SKM-1 (cell line): ENCODE results near the gene DNAAF5.
A peak's percentile ranks its signal among the peaks of the same experiment; 100 is the strongest.
"Not testable (repeated sequence)": the region's sequence is repeated elsewhere in the genome, so short reads cannot be mapped to it uniquely, and the experiment has no call there.

Source experiments
- DNase-seq: peaks from one replicate; lab custom pipeline; 2025; ENCODE audit not compliant: unreplicated experiment; lab: John Stamatoyannopoulos, UW

Gene DNAAF5

GRCh38 chr7:802500-803242, 76.2 kb downstream of the DNAAF5 start:
- DNase-seq: no peak

GRCh38 chr7:803243-803635, 76.7 kb downstream of the DNAAF5 start:
- no peak for DNase-seq

GRCh38 chr7:803796-804195, 77.3 kb downstream of the DNAAF5 start:
- DNase-seq: not testable (repeated sequence)

GRCh38 chr7:805261-805660, 78.8 kb downstream of the DNAAF5 start:
- DNase-seq: no peak

GRCh38 chr7:815284-816216, 89.1 kb downstream of the DNAAF5 start:
- no peak for DNase-seq

GRCh38 chr7:816300-816750, 89.8 kb downstream of the DNAAF5 start:
- DNase-seq: peak; percentile 17

GRCh38 chr7:816751-817671, 90.5 kb downstream of the DNAAF5 start:
- DNase-seq: no peak

GRCh38 chr7:818031-818699, 91.7 kb downstream of the DNAAF5 start:
- DNase-seq: no peak

- no peak for DNase-seq
Observed at GRCh38 chr7:820341-820740, 93.8 kb downstream of the DNAAF5 start.

GRCh38 chr7:821688-822087, 95.2 kb downstream of the DNAAF5 start:
- DNase-seq: no peak

- DNase-seq: no peak
Observed at GRCh38 chr7:822692-823276, 96.3 kb downstream of the DNAAF5 start.

- DNase-seq: no peak
Observed at GRCh38 chr7:823649-824048, 97.2 kb downstream of the DNAAF5 start.

GRCh38 chr7:824081-824480, 97.6 kb downstream of the DNAAF5 start:
- no peak for DNase-seq

- no peak for DNase-seq
Observed at GRCh38 chr7:824664-825063, 98.2 kb downstream of the DNAAF5 start.

GRCh38 chr7:825386-825785, 98.9 kb downstream of the DNAAF5 start:
- no peak for DNase-seq

- DNase-seq: no peak
Observed at GRCh38 chr7:826230-826917, 99.9 kb downstream of the DNAAF5 start.

- no peak for DNase-seq
Observed at GRCh38 chr7:828793-829561, 102.5 kb downstream of the DNAAF5 start.

GRCh38 chr7:830069-830468, 103.6 kb downstream of the DNAAF5 start:
- no peak for DNase-seq
